ENCODE results near the gene MTNR1B. TPM values are rescaled to one million over a fixed set of nuclear protein-coding genes. Genes with fewer than 3 reads are reported as not detected.

Gene MTNR1B
- total RNA-seq, 4 donors from 2014 or later = not detected

GRCh38 chr11:93005239-93005638 lies 35.8 kb downstream of the MTNR1B start:
- H3K4me3 ChIP-seq (ENCODE audit: low read depth, poor library complexity, severe bottlenecking) = no peak overlapping the region
- TF ChIP-seq CTCF (IDR thresholded peaks at IDR 0.05) = no peak
- no peak for TF ChIP-seq POLR2A (IDR thresholded peaks at IDR 0.05)
- 43 to 55% methylated on average over 1 of the region's 1 CpG for WGBS, 2 donors
- intact Hi-C loops (cut with DNase I; ENCODE audit: low total_unique reads) = no loop called here
- DNase-seq (ENCODE audit: low spot score in 2 of 2) = no peak

GRCh38 chr11:93013646-93014045 lies 44.2 kb downstream of the MTNR1B start:
- H3K4me3 ChIP-seq (ENCODE audit: low read depth, poor library complexity, severe bottlenecking) = no peak overlapping the region
- TF ChIP-seq CTCF (IDR thresholded peaks at IDR 0.05) (no peak), POLR2A (IDR thresholded peaks at IDR 0.05) (no peak)
- WGBS, 2 donors = 38 to 62% methylated on average over 1 of the region's 1 CpG
- intact Hi-C loops (cut with DNase I; ENCODE audit: low total_unique reads) = no loop called here
- no peak for DNase-seq (ENCODE audit: low spot score in 2 of 2)

GRCh38 chr11:93016595-93016994 lies 47.1 kb downstream of the MTNR1B start:
- WGBS, 2 donors = 67 to 74% methylated on average over 1 of the region's 1 CpG
- H3K4me3 ChIP-seq (ENCODE audit: low read depth, poor library complexity, severe bottlenecking) = no peak overlapping the region
- no peak for TF ChIP-seq CTCF (IDR thresholded peaks at IDR 0.05)
- no peak for TF ChIP-seq POLR2A (IDR thresholded peaks at IDR 0.05)
- DNase-seq (ENCODE audit: low spot score in 2 of 2) = no peak
- intact Hi-C loops (cut with DNase I; ENCODE audit: low total_unique reads) = no loop called here

- WGBS, 2 donors = 81 to 83% methylated on average over 9 of the region's 9 CpGs
- H3K4me3 ChIP-seq (ENCODE audit: low read depth, poor library complexity, severe bottlenecking) = no peak overlapping the region
- TF ChIP-seq POLR2A (IDR thresholded peaks at IDR 0.05) = no peak
- no peak for TF ChIP-seq CTCF (IDR thresholded peaks at IDR 0.05)
- DNase-seq (ENCODE audit: low spot score in 2 of 2) = no peak
- intact Hi-C loops (cut with DNase I; ENCODE audit: low total_unique reads) = no loop called here
These were observed 48.6 kb downstream of the MTNR1B start for GRCh38 chr11:93017821-93018690.

GRCh38 chr11:93020248-93021046 lies 51.0 kb downstream of the MTNR1B start:
- DNase-seq (ENCODE audit: low spot score in 2 of 2) = no peak
- 32 to 35% methylated on average over 5 of the region's 5 CpGs for WGBS, 2 donors
- no peak for TF ChIP-seq CTCF (IDR thresholded peaks at IDR 0.05)
- no peak for TF ChIP-seq POLR2A (IDR thresholded peaks at IDR 0.05)
- intact Hi-C loops (cut with DNase I; ENCODE audit: low total_unique reads) = no loop called here
- H3K4me3 ChIP-seq (ENCODE audit: low read depth, poor library complexity, severe bottlenecking) = no peak overlapping the region

Data from lower leg skin (tissue), 4 donors.